ENCODE measurements around the gene MAP4K1.

The MAP4K1 gene

GRCh38 chr19:38617764-38618589, at the start of gene MAP4K1:
TSS of gene MAP4K1 (minus strand) at chr19:38617953. CDS start at chr19:38617895, 58 bp downstream.
- H3K4me1 Mint-ChIP-seq: peaks cover 59% of the 10 kb centered on the region

GRCh38 chr19:38666663-38667511, 49.1 kb upstream of the MAP4K1 start:
- Mint-ChIP-seq H3K9me3 (no peaks in the 10 kb centered on the region), H3K27me3 (peaks cover 25% of the 10 kb centered on the region), H3K27ac (peak overlapping the region in 1 of 2 donors; percentile 22), H3K4me1 (peaks cover 81% of the 10 kb centered on the region), H3K4me3 (no peak overlapping the region)
- ATAC-seq (peak; percentile 93), DNase-seq (peak in 1 of 2 donors; percentile 41)

More at GRCh38 chr19:38617764-38618589, at the start of gene MAP4K1:
- peak within 1 kb of the TSS; percentile 98 to 99 for H3K4me3 Mint-ChIP-seq
- peak within 1 kb of the TSS; percentile 96 to 98 for H3K27ac Mint-ChIP-seq
- DNase-seq: peak; percentile 72 to 76
- H3K27me3 Mint-ChIP-seq: no peaks in the 10 kb centered on the region
- ATAC-seq: peak; percentile 83
- H3K9me3 Mint-ChIP-seq: no peaks in the 10 kb centered on the region

- H3K4me3 Mint-ChIP-seq: no peak overlapping the region
- no peak overlapping the region for H3K27ac Mint-ChIP-seq
- peaks cover 26% of the 10 kb centered on the region for H3K27me3 Mint-ChIP-seq
- no peak for ATAC-seq
- no peak for DNase-seq
- H3K9me3 Mint-ChIP-seq: no peaks in the 10 kb centered on the region
- H3K4me1 Mint-ChIP-seq: peaks cover 78% of the 10 kb centered on the region
Measured at GRCh38 chr19:38665950-38666662, 48.4 kb upstream of the MAP4K1 start.

- H3K4me3 Mint-ChIP-seq: no peak overlapping the region
- H3K9me3 Mint-ChIP-seq: no peaks in the 10 kb centered on the region
- H3K4me1 Mint-ChIP-seq: peaks cover 72% of the 10 kb centered on the region
- no peak overlapping the region for H3K27ac Mint-ChIP-seq
- no peak for ATAC-seq
- no peak for DNase-seq
- H3K27me3 Mint-ChIP-seq: peaks cover 33% of the 10 kb centered on the region
Measured at GRCh38 chr19:38665219-38665931, 47.6 kb upstream of the MAP4K1 start.

GRCh38 chr19:38664503-38665211, 46.9 kb upstream of the MAP4K1 start:
- Mint-ChIP-seq H3K27me3 (peaks cover 31% of the 10 kb centered on the region), H3K4me3 (no peak overlapping the region), H3K27ac (peak overlapping the region; percentile 20 to 37), H3K4me1 (peaks cover 65% of the 10 kb centered on the region), H3K9me3 (no peaks in the 10 kb centered on the region)
- DNase-seq: no peak
- ATAC-seq: no peak

- Mint-ChIP-seq H3K9me3 (no peaks in the 10 kb centered on the region), H3K27ac (peak overlapping the region in 1 of 2 donors; percentile 37), H3K4me3 (no peak overlapping the region), H3K27me3 (peaks cover 30% of the 10 kb centered on the region), H3K4me1 (peaks cover 58% of the 10 kb centered on the region)
- ATAC-seq (no peak), DNase-seq (no peak)
Measured at GRCh38 chr19:38663957-38664502, 46.3 kb upstream of the MAP4K1 start.

GRCh38 chr19:38663156-38663651, 45.5 kb upstream of the MAP4K1 start:
- Mint-ChIP-seq H3K27me3 (peaks cover 33% of the 10 kb centered on the region), H3K9me3 (no peaks in the 10 kb centered on the region), H3K4me1 (peaks cover 54% of the 10 kb centered on the region), H3K27ac (no peak overlapping the region), H3K4me3 (no peak overlapping the region)
- ATAC-seq (no peak), DNase-seq (no peak)

- Mint-ChIP-seq H3K4me1 (peaks cover 59% of the 10 kb centered on the region), H3K9me3 (no peaks in the 10 kb centered on the region), H3K27me3 (peaks cover 38% of the 10 kb centered on the region), H3K4me3 (no peak overlapping the region), H3K27ac (no peak overlapping the region)
- ATAC-seq (no peak), DNase-seq (no peak)
Measured at GRCh38 chr19:38662537-38663155, 44.9 kb upstream of the MAP4K1 start.

GRCh38 chr19:38661996-38662395, 44.2 kb upstream of the MAP4K1 start:
- Mint-ChIP-seq H3K27ac (no peak overlapping the region), H3K27me3 (peaks cover 38% of the 10 kb centered on the region), H3K4me1 (peaks cover 61% of the 10 kb centered on the region), H3K4me3 (no peak overlapping the region), H3K9me3 (no peaks in the 10 kb centered on the region)
- ATAC-seq (no peak), DNase-seq (no peak)

GRCh38 chr19:38661136-38661535, 43.4 kb upstream of the MAP4K1 start:
- ATAC-seq: no peak
- Mint-ChIP-seq H3K4me1 (peaks cover 61% of the 10 kb centered on the region), H3K9me3 (no peaks in the 10 kb centered on the region), H3K4me3 (no peak overlapping the region), H3K27me3 (peaks cover 38% of the 10 kb centered on the region), H3K27ac (no peak overlapping the region)
- no peak for DNase-seq

- ATAC-seq (no peak), DNase-seq (no peak)
- peaks cover 61% of the 10 kb centered on the region for H3K4me1 Mint-ChIP-seq
- H3K4me3 Mint-ChIP-seq: no peak overlapping the region
- peaks cover 38% of the 10 kb centered on the region for H3K27me3 Mint-ChIP-seq
- no peaks in the 10 kb centered on the region for H3K9me3 Mint-ChIP-seq
- no peak overlapping the region for H3K27ac Mint-ChIP-seq
Measured at GRCh38 chr19:38660724-38661123, 43.0 kb upstream of the MAP4K1 start.

GRCh38 chr19:38658462-38659306, 40.9 kb upstream of the MAP4K1 start:
- Mint-ChIP-seq H3K27me3 (peaks cover 32% of the 10 kb centered on the region), H3K4me1 (peaks cover 65% of the 10 kb centered on the region), H3K9me3 (no peaks in the 10 kb centered on the region), H3K27ac (no peak overlapping the region), H3K4me3 (no peak overlapping the region)
- DNase-seq (no peak), ATAC-seq (no peak)

- ATAC-seq: peak; percentile 29
- Mint-ChIP-seq H3K27ac (peak overlapping the region in 1 of 2 donors; percentile 86), H3K4me3 (peak overlapping the region; percentile 15 to 21), H3K4me1 (peaks cover 64% of the 10 kb centered on the region), H3K27me3 (peaks cover 32% of the 10 kb centered on the region), H3K9me3 (no peaks in the 10 kb centered on the region)
- DNase-seq: no peak
Measured at GRCh38 chr19:38657633-38658222, 40.0 kb upstream of the MAP4K1 start.
